Glomerular visceral epithelial cell (primary cell): ENCODE data around the gene DGLUCY.
A peak's percentile ranks its signal among the peaks of the same experiment; 100 is the strongest.
"Not testable (repeated sequence)": the region's sequence is repeated elsewhere in the genome, so short reads cannot be mapped to it uniquely, and the experiment has no call there.

Experiments
- DNase-seq: peaks from one replicate; pipeline ENCODE4 v3.0.0-alpha.2; 2016; ENCODE audit errors: extremely low spot score

DGLUCY gene

GRCh38 chr14:91257328-91258010 lies 143.6 kb downstream of the DGLUCY start:
- no peak for DNase-seq

- DNase-seq: peak; percentile 38
Observed at GRCh38 chr14:91258011-91258618, 144.2 kb downstream of the DGLUCY start.

GRCh38 chr14:91258876-91259275 lies 145.0 kb downstream of the DGLUCY start:
- no peak for DNase-seq

- no peak for DNase-seq
Observed at GRCh38 chr14:91261115-91261514, 147.2 kb downstream of the DGLUCY start.

GRCh38 chr14:91261986-91262549 lies 148.2 kb downstream of the DGLUCY start:
- no peak for DNase-seq

GRCh38 chr14:91263329-91263728 lies 149.5 kb downstream of the DGLUCY start:
- no peak for DNase-seq

- DNase-seq: no peak
Observed at GRCh38 chr14:91264151-91265150, 150.6 kb downstream of the DGLUCY start.

GRCh38 chr14:91265404-91265803 lies 151.5 kb downstream of the DGLUCY start:
- no peak for DNase-seq

GRCh38 chr14:91266276-91266675 lies 152.4 kb downstream of the DGLUCY start:
- DNase-seq: not testable (repeated sequence)

GRCh38 chr14:91267965-91268437 lies 154.1 kb downstream of the DGLUCY start:
- DNase-seq: no peak

- no peak for DNase-seq
Observed at GRCh38 chr14:91269076-91269991, 155.5 kb downstream of the DGLUCY start.

GRCh38 chr14:91270188-91270587 lies 156.3 kb downstream of the DGLUCY start:
- DNase-seq: no peak

- no peak for DNase-seq
Observed at GRCh38 chr14:91270619-91271018, 156.7 kb downstream of the DGLUCY start.

- no peak for DNase-seq
Observed at GRCh38 chr14:91271639-91272038, 157.8 kb downstream of the DGLUCY start.

GRCh38 chr14:91272341-91273272 lies 158.7 kb downstream of the DGLUCY start:
- DNase-seq: no peak

- DNase-seq: no peak
Observed at GRCh38 chr14:91273273-91273884, 159.5 kb downstream of the DGLUCY start.

GRCh38 chr14:91273885-91274273 lies 160.0 kb downstream of the DGLUCY start:
- no peak for DNase-seq

- no peak for DNase-seq
Observed at GRCh38 chr14:91274796-91275195, 160.9 kb downstream of the DGLUCY start.
